Fibroblast of skin of left biceps (primary cell): Measurements from ENCODE around the gene SLC35E4.
"Not testable (repeated sequence)": the region's sequence is repeated elsewhere in the genome, so short reads cannot be mapped to it uniquely, and the experiment has no call there.

Experiments used
- DNase-seq, 2 experiments: peaks; one replicate each; pipeline ENCODE4 v3.0.0-alpha.2; 2013; ENCODE audit warnings: low read depth in 2 of 2

SLC35E4 gene

DNA sequence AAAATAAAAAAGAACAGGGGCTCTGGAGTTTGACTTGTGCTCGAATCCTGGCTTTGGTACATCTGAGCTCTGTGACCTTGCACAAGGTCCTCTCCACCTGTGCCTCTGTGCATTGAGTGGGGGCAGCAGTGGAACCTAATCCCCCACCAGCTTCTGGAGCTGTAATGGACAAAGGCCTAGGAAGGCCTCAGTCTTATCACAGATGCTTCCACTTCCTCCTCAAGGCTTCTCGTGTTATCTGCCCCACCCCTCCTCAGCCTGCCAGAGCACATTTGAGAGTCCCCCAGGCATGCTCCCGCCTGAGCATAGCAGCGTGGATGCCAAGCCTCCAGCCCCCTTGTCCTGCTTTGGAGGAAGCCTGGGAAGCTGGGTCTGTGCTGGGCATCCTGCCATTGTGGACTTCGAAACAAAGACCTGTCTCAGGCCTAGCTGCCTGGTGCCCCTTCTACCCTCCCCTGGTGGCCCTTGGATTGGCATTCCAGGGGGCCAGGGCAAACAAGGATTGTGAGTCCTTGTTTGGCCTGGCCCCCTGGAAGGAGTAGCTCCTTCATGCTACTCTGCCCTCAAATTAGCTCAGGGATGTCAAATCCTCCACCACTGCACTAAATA lies 15.0 kb downstream of the SLC35E4 start:
- no peak for DNase-seq

- no peak for DNase-seq
These were observed 17.3 kb downstream of the SLC35E4 start for GRCh38 chr22:30652852-30653251.

GRCh38 chr22:30654361-30654760 lies 18.8 kb downstream of the SLC35E4 start:
- DNase-seq: no peak

DNA sequence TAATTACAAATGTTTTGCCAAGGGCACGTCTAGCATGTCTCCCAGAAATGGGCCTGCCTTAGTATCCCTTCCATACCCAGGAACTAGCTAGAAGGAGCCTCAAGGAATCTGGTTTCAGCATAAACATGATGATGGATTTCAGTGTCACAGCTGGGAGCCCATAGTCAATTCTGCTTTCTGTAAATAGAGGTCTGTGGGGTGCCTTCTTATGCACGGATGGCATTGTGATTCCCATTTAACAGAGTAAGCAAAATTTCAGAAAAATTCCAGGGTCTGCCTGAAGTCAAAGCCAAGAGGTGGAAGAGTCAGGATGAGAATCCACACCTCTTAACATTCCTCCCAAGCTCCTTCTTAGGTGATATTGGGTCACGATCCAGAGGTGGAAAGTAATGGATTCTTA lies 20.0 kb downstream of the SLC35E4 start:
- no peak for DNase-seq

DNA sequence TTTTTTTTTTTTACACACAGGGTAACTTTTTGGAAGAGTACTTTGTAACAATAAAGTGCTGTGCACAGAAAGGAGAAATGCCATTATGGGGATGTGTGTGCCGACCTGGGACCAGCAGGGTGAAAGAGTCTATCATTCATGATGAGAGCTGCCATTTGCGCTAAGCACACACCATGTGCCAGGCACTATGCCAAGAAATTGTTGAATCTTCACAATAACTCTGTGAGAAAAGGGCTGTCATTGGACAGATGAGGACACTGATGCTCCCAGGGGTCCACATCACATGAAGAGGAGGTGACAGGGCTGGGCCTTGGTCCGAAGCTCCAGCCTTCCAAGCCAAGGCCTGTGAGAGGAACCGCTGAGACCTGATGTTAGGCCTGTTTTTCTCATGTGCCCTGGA lies 26.5 kb downstream of the SLC35E4 start:
- no peak for DNase-seq

DNA sequence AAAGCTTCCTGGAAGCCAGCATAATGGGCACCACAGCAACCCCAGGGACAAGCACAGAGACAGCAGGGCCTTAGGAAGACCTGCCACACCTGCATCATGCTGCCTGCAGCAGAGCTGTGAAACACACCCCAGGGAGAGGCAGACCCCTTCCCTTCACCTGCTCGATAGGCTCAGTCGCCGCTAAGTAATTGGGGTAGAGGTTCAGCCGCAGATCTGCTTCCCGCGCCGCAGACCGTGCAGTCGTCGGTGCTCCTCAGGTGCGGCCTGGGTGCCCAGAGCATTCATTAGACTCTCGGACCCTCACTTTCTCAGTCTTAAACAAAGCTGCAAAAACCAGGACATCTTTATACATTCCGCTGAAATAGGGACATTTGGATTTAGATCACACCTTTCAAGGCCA lies 29.2 kb downstream of the SLC35E4 start:
- DNase-seq: no peak

DNA sequence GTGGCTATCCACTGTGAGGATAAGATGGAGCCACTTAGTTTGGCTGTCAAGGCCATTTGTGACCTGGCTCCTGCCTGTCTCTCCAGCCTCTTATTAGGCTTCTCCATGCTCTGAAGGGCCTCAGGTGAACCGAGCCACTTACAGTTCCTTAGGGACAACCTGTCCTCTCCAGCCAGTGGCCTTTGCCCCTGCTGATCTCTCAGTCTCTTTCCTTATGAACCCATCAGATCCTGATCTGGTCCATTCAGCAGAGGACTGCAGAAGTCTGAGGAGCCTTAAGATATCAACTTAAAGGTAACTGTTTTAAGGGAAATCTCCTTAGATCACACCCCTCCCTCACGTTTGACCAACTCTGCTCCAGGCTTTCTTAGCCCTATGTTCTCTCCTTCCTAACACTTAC lies 29.7 kb downstream of the SLC35E4 start:
- DNase-seq: no peak

DNA sequence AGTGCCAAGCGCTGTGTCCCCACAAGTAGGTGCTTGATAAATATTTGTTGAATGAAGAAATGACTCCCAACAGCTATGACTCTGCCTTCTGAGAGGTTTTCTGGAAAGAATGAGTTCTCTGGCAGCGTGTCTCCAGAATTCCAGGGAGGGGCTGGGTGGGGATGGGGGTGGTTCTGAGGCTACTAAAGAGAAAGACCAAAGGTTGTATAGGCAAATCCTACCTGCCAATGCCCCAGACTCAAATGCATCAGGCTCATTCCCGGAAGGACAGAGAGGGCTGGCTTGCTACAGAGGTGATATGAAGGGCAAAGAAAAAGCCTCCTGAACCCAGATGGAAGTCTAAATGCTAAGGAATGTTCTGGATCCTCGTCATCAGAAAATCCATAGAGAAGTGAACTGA lies 30.2 kb downstream of the SLC35E4 start:
- no peak for DNase-seq

- no peak for DNase-seq
These were observed 31.5 kb downstream of the SLC35E4 start for GRCh38 chr22:30667107-30667493.

GRCh38 chr22:30667494-30668385 lies 32.2 kb downstream of the SLC35E4 start, which contains the start of gene DUSP18:
DUSP18 (minus strand) TSS chr22:30667875; CDS start chr22:30664003, 3,872 bp downstream.
- DNase-seq: peak; percentile 53 to 62

DNA sequence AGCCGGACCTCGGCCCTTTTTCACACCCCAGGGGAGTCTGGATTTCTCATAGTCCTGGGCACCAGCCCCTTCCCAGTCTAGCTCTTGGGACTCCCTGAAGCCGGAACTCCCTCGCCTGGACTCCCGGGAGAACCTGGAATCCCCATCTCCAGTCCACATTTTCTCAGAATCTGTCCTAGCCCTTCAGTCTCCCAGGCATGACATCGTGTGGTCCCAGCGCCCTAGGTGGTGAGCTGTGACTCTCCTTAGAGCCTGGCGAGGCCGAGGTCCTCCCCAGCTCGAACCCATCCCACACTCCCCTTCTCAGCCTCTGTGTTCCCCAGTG lies 32.8 kb downstream of the SLC35E4 start:
- DNase-seq: no peak

DNA sequence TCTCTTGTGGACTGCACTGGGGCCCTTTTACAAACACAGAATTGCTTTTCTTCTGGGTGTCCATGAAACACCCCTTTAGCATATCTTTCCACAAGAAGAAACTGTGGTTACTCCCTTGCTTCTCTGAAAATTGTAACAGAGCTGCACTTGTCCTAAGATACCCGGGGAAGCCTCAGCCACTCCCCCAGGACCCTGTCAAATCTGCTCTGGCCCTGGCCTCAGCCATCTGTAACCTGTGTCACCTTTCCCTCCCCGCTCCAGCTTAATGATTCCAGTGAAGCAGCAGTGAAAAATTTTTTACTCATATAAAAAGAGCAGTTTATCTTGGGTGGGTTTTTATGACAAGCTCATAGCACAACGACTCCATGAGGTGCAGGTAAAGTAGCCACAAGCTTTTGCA lies 35.5 kb downstream of the SLC35E4 start:
- no peak for DNase-seq

GRCh38 chr22:30673136-30673535 lies 37.6 kb downstream of the SLC35E4 start:
- DNase-seq: no peak

GRCh38 chr22:30674482-30674881 lies 38.9 kb downstream of the SLC35E4 start:
- DNase-seq: no peak

- DNase-seq: no peak
These were observed 39.9 kb downstream of the SLC35E4 start for GRCh38 chr22:30675436-30675835.

DNA sequence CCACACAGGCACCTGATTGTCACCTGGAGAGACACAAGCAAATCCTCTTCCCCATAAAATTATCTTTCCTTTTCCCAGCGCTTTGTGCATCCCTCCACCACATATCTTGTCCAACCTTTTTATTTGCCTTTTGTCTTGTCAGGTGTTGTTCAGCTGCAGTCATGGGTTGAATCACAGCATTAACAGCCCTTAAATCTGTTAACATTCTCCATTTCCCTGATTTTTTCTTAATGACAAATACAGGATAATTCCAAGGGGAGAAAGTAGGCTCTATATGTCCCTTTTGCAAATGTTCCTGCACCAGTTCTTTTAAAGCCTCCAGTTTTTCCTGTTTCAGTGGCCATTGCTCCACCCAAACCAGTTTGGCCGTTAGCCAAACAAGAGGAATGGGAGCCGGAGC lies 41.0 kb downstream of the SLC35E4 start:
- DNase-seq: not testable (repeated sequence)

DNA sequence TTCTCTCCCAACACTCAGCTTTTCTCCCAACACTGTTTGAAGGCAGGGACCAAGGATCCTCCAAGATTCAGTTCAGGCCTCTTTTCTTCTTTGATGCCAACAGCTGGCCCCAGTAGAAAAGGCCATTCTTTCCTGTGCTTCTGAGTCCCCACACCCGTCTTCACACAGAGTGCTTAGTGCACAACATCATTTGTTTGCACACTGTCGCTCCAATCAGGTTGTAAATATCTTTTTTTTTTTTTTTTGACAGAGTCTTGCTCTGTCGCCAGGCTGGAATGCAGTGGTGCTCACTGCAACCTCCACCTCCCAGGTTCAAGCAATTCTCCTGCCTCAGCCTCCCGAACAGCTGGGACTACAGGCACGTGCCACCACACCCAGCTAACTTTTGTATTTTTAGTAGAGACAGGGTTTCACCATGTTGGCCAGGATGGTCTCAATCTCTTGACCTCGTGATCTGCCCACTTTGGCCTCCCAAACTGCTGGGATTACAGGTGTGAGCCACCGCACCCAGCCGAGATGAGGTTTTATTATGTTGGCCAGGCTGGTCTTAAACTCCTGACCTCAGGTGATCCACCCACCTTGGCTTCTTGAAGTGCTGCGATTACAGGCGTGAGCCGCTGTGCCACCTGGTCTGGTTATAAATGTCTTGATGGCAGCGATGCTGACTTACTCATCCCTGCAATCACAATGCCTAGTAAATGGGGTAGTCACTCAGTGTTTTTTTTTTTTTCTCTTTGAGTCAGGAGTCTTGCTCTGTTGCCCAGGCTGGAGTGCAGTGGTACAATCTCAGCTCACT lies 44.5 kb downstream of the SLC35E4 start:
- not testable (repeated sequence) for DNase-seq

DNA sequence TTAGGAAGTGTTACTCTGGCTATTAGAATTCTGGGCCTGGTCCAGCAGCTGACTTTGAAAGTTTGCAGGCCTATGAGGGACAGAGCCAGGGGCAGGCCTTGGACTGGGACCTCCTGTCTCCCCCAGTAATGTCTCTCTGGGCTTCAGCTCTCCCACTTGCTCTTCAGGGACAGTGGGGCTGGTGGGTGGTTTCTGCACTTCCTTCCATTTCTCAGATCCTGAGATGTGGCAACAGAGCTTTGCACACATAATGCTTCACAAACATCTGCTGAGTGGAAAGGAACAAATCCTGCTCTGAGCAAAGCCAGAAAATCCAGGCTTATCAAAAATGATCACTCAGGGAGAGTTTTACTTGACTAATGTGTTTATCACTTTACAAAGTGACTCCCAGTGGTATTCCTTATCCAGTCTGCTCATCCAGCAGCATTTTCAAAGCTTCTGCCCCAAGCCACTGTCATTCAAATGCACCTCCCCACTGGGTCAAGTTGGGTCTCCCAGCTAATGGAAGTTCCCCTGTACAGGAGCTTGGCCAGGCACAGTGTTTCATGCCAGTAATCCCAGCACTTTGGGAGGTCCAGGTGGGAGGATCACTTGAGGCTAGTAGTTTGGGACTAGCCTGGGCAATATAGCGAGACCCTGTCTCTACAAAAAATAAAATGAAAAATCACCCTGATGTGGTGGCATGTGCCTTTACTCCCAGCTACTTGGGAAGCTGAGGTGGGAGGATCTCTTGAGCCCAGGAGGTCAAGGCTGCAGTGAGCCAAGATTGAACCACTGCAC lies 45.6 kb downstream of the SLC35E4 start:
- no peak for DNase-seq

- no peak for DNase-seq
These were observed 46.2 kb downstream of the SLC35E4 start for GRCh38 chr22:30681831-30682230.

GRCh38 chr22:30685178-30685577 lies 49.6 kb downstream of the SLC35E4 start:
- no peak for DNase-seq

GRCh38 chr22:30687358-30687757 lies 51.8 kb downstream of the SLC35E4 start:
- DNase-seq: no peak

DNA sequence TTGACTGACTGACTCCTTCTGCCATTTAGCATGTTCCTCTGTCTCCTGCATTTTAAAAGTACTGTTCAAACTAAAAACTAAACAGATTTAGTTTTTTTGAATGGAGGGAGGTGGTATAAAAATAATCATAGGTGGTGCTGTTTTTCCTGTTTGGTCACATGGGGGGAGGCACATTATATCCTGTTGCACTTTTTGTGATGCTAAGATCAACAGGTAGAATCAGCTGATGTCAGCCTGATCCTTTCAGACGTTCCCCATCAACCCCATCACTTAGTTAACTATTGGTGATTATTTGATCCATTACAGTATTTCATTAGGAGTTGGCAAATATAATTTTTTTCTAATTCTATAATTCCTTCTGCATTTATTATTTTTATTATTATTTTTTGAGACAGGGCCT lies 54.0 kb downstream of the SLC35E4 start:
- DNase-seq: no peak
